Measurements from ENCODE around the gene ETV2. TPM values are rescaled to one million over a fixed set of nuclear protein-coding genes. Genes with fewer than 3 reads are reported as not detected.
"Not testable (repeated sequence)": the region's sequence is repeated elsewhere in the genome, so short reads cannot be mapped to it uniquely, and the experiment has no call there.

The ETV2 gene
- total RNA-seq, 6 donors from 2014 or later: 0.83 to 8.0 (median 1.8) TPM; not detected in 2

DNA sequence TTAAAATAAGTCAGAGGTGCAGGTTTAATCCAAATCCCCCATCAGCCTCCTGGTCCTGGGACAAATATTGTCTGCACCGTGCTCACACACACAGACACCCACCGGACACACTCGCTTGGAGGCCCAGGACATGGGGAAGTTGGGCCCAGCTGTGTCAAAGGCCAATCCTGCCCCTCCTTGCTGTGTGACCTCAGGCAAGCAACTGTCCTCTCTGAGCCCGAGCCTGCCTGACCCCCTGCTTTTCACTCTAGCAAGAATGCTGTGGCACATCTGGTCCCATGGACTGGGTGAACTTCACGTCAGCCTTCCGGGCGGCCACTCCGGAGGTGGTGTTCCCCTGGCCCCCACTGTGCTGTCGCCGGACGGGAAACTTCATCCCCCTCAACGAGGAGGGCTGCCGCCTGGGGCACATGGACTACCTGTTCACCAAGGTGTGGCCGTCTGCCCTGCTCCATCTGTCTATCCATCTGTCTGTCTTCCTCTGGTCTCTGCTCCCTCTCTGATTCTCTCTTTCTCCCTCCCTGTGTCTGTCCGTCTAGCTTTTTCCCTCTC, 34.1 kb downstream of the ETV2 start:
- peaks cover 0 to 11% (median 4%) of the 10 kb centered on the region in 4 donors for H3K27me3 ChIP-seq
- TF ChIP-seq POLR2AphosphoS5 (IDR thresholded peaks at IDR 0.05) (no peak), POLR2A (IDR thresholded peaks at IDR 0.05) (no peak), EP300 (IDR thresholded peaks at IDR 0.05) (no peak)
- TF ChIP-seq, protein P1, sequence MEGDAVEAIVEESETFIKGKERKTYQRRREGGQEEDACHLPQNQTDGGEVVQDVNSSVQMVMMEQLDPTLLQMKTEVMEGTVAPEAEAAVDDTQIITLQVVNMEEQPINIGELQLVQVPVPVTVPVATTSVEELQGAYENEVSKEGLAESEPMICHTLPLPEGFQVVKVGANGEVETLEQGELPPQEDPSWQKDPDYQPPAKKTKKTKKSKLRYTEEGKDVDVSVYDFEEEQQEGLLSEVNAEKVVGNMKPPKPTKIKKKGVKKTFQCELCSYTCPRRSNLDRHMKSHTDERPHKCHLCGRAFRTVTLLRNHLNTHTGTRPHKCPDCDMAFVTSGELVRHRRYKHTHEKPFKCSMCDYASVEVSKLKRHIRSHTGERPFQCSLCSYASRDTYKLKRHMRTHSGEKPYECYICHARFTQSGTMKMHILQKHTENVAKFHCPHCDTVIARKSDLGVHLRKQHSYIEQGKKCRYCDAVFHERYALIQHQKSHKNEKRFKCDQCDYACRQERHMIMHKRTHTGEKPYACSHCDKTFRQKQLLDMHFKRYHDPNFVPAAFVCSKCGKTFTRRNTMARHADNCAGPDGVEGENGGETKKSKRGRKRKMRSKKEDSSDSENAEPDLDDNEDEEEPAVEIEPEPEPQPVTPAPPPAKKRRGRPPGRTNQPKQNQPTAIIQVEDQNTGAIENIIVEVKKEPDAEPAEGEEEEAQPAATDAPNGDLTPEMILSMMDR (IDR thresholded peaks at IDR 0.05): no peak

DNA sequence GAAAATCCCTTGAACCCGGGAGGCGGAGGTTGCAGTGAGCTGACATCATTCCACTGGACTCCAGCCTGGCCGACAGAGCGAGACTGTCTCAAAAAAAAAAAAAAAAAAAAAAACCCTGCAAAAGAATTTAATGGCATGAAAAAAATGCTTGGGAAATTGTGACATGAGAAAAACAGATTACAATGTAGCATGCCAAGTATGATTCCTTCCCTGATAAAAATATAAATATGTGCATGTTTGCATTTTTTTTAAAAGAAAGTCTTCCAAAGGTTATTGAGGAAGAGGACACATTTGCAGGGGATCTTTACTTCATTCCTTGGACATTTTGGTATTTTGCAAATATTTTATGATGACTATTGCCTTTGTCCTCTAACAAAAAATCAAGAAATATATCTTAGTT, 48.3 kb downstream of the ETV2 start:
- Histone ChIP-seq H3K9me3 (no peaks in the 10 kb centered on the region), H3K27me3 (no peaks in the 10 kb centered on the region), H3K4me1 (no peaks in the 10 kb centered on the region), H3K4me3 (no peak overlapping the region), H3K27ac (no peak overlapping the region), H3K36me3 (no peaks in the 10 kb centered on the region)
- TF ChIP-seq POLR2A (IDR thresholded peaks at IDR 0.05): no peak
- no peak for TF ChIP-seq EP300 (IDR thresholded peaks at IDR 0.05)
- TF ChIP-seq, protein P1 (IDR thresholded peaks at IDR 0.05): no peak
- TF ChIP-seq POLR2AphosphoS5 (IDR thresholded peaks at IDR 0.05): no peak
- ATAC-seq (ENCODE audit: low FRiP score in 2 of 2) (no peak), DNase-seq (no peak)
- WGBS, 2 donors: 64 to 73% methylated on average over 4 of the region's 4 CpGs

More for the DNA sequence above, 34.1 kb downstream of the ETV2 start:
- H3K4me1 ChIP-seq: peaks cover 6 to 9% (median 6%) of the 10 kb centered on the region in 4 donors
- H3K9me3 ChIP-seq: no peaks in the 10 kb centered on the region
- H3K27ac ChIP-seq: no peak overlapping the region
- WGBS, 2 donors: 69 to 74% methylated on average over 11 to 15 of the region's 15 CpGs
- H3K36me3 ChIP-seq: no peaks in the 10 kb centered on the region
- no peak overlapping the region for H3K4me3 ChIP-seq
- peak in 1 of 2 donors; percentile 48 for DNase-seq
- ATAC-seq (ENCODE audit: low FRiP score in 2 of 2): no peak

- WGBS, 2 donors: 97 to 98% methylated on average over 12 to 31 of the region's 37 CpGs
- peak in 1 of 2 donors; percentile 78 for DNase-seq
- not testable (repeated sequence) for H3K9me3 ChIP-seq; H3K4me1 ChIP-seq; H3K36me3 ChIP-seq; H3K4me3 ChIP-seq; ATAC-seq (ENCODE audit: low FRiP score in 2 of 2); H3K27me3 ChIP-seq; H3K27ac ChIP-seq
Observed at GRCh38 chr19:35691106-35691505, 49.6 kb downstream of the ETV2 start.

- DNase-seq: peak in 1 of 2 donors; percentile 59
- 66 to 73% methylated on average over 9 to 11 of the region's 11 CpGs for WGBS, 2 donors
- no peaks in the 10 kb centered on the region for H3K4me1 ChIP-seq
- no peaks in the 10 kb centered on the region for H3K27me3 ChIP-seq
- ATAC-seq (ENCODE audit: low FRiP score in 2 of 2): no peak
- no peak overlapping the region for H3K27ac ChIP-seq
- no peaks in the 10 kb centered on the region for H3K36me3 ChIP-seq
- no peaks in the 10 kb centered on the region for H3K9me3 ChIP-seq
- TF ChIP-seq POLR2A (IDR thresholded peaks at IDR 0.05) (no peak), POLR2AphosphoS5 (IDR thresholded peaks at IDR 0.05) (no peak), EP300 (IDR thresholded peaks at IDR 0.05) (no peak)
- TF ChIP-seq, protein P1 (IDR thresholded peaks at IDR 0.05): no peak
- H3K4me3 ChIP-seq: no peak overlapping the region
Observed at GRCh38 chr19:35692010-35692409, 50.5 kb downstream of the ETV2 start.

GRCh38 chr19:35693422-35693821, 51.9 kb downstream of the ETV2 start:
- ATAC-seq (ENCODE audit: low FRiP score in 2 of 2) (peak in 1 of 2 donors; percentile 16), DNase-seq (no peak)
- Histone ChIP-seq H3K4me3 (no peak overlapping the region), H3K27me3 (no peaks in the 10 kb centered on the region), H3K9me3 (no peaks in the 10 kb centered on the region), H3K27ac (no peak overlapping the region), H3K36me3 (no peaks in the 10 kb centered on the region), H3K4me1 (no peaks in the 10 kb centered on the region)
- TF ChIP-seq POLR2A (IDR thresholded peaks at IDR 0.05): no peak
- TF ChIP-seq EP300 (IDR thresholded peaks at IDR 0.05): no peak
- TF ChIP-seq, protein P1 (IDR thresholded peaks at IDR 0.05): no peak
- 8 to 19% methylated on average over 7 to 8 of the region's 8 CpGs for WGBS, 2 donors

All from upper lobe of left lung (tissue), 6 donors.